Mesenchymal stem cell (in vitro differentiated cells and primary cell): ENCODE results near the gene TYRO3.
"Not testable (repeated sequence)": the region's sequence is repeated elsewhere in the genome, so short reads cannot be mapped to it uniquely, and the experiment has no call there.

Experiments used
- DNase-seq: peaks from one replicate; pipeline ENCODE4 v3.0.0-alpha.2; 2013
- H2AFZ ChIP-seq: one replicate; pipeline ENCODE4 v1.6.1; 2013; ENCODE audit warnings: low read depth, mild to moderate bottlenecking, control low read depth, inconsistent platforms, low read length, moderate library complexity
- H2AK5ac ChIP-seq: 2 replicates; pipeline ENCODE4 v1.6.1; 2013; ENCODE audit warnings: low read length, moderate library complexity, mild to moderate bottlenecking, inconsistent platforms; ENCODE audit not compliant: severe bottlenecking
- H2BK120ac ChIP-seq: one replicate; pipeline ENCODE4 v1.6.1; 2013; ENCODE audit warnings: low read depth, mild to moderate bottlenecking, inconsistent platforms, low read length, moderate library complexity
- H2BK12ac ChIP-seq, 2 experiments: one replicate each; pipeline ENCODE4 v1.6.1; 2013; ENCODE audit warnings: inconsistent platforms in 2 of 2, low read length in 2 of 2, mild to moderate bottlenecking in 2 of 2, moderate library complexity in 2 of 2, control low read depth in 1 of 2
- H2BK15ac ChIP-seq: one replicate; pipeline ENCODE4 v1.6.1; 2013; ENCODE audit warnings: mild to moderate bottlenecking, low read depth, inconsistent platforms; ENCODE audit not compliant: poor library complexity, severe bottlenecking
- H2BK5ac ChIP-seq: 2 replicates; pipeline ENCODE4 v1.6.1; 2013; ENCODE audit warnings: low read depth, mild to moderate bottlenecking, low read length, control low read depth, inconsistent platforms; ENCODE audit not compliant: poor library complexity, severe bottlenecking
- H3K14ac ChIP-seq, 2 experiments: one replicate each; pipeline ENCODE4 v1.6.1; 2013; ENCODE audit warnings: inconsistent platforms in 2 of 2, low read length in 2 of 2, control low read depth in 1 of 2, mild to moderate bottlenecking in 1 of 2, moderate library complexity in 1 of 2
- H3K18ac ChIP-seq, 2 experiments: one replicate each; pipeline ENCODE4 v1.6.1; 2013; ENCODE audit warnings: inconsistent platforms in 2 of 2, low read length in 2 of 2, control low read depth in 1 of 2, low read depth in 1 of 2, mild to moderate bottlenecking in 1 of 2
- H3K23ac ChIP-seq, 2 experiments: one replicate each; pipeline ENCODE4 v1.6.1; 2013; ENCODE audit warnings: inconsistent platforms in 2 of 2, low read length in 2 of 2, mild to moderate bottlenecking in 2 of 2, moderate library complexity in 2 of 2, control low read depth in 1 of 2
- H3K27ac ChIP-seq: 2 replicates; pipeline ENCODE4 v1.5.1; 2013; ENCODE audit warnings: mild to moderate bottlenecking, moderate library complexity, low read length, control low read depth, inconsistent platforms; ENCODE audit not compliant: poor library complexity, severe bottlenecking
- H3K27me3 ChIP-seq, 2 experiments: 2 replicates each; pipeline versions ENCODE4 v1.6.1 to v1.7.0; 2013; ENCODE audit warnings: low read length in 2 of 2, mild to moderate bottlenecking in 2 of 2, moderate library complexity in 2 of 2, control low read depth in 1 of 2, inconsistent platforms in 1 of 2; ENCODE audit not compliant: control insufficient read depth in 1 of 2, insufficient read depth in 1 of 2
- H3K36me3 ChIP-seq, 2 experiments: 2 replicates each; pipeline versions ENCODE4 v1.6.1 to v1.7.0; 2013; ENCODE audit warnings: low read length in 2 of 2, control low read depth in 1 of 2, inconsistent platforms in 1 of 2, low read depth in 1 of 2, mild to moderate bottlenecking in 1 of 2; ENCODE audit not compliant: insufficient read depth in 2 of 2, control insufficient read depth in 1 of 2
- H3K4ac ChIP-seq, 2 experiments: one replicate each; pipeline ENCODE4 v1.6.1; 2013; ENCODE audit warnings: inconsistent platforms in 2 of 2, low read length in 2 of 2, mild to moderate bottlenecking in 2 of 2, moderate library complexity in 2 of 2, control low read depth in 1 of 2, low read depth in 1 of 2
- H3K4me1 ChIP-seq: 2 replicates; pipeline ENCODE4 v1.6.1; 2013; ENCODE audit warnings: low read depth, low read length, control low read depth; ENCODE audit not compliant: control insufficient read depth, insufficient read depth
- H3K4me2 ChIP-seq: 2 replicates; pipeline ENCODE4 v1.6.1; 2013; ENCODE audit warnings: low read length, mild to moderate bottlenecking, inconsistent platforms; ENCODE audit not compliant: poor library complexity, severe bottlenecking
- H3K4me3 ChIP-seq, 2 experiments: 2 replicates each; pipeline versions ENCODE4 v1.5.1 to v1.7.0; 2013; ENCODE audit warnings: low read length in 2 of 2, mild to moderate bottlenecking in 2 of 2, control low read depth in 1 of 2, low read depth in 1 of 2; ENCODE audit not compliant: insufficient read depth in 1 of 2
- H3K79me1 ChIP-seq: replicated peaks from 2 replicates; pipeline ENCODE4 v1.6.1; 2013; ENCODE audit warnings: mild to moderate bottlenecking, control low read depth, low read length, inconsistent platforms; ENCODE audit not compliant: poor library complexity, severe bottlenecking
- H3K9ac ChIP-seq: 2 replicates; pipeline ENCODE4 v1.7.0; 2013; ENCODE audit warnings: mild to moderate bottlenecking, low read length, moderate library complexity
- H3K9me3 ChIP-seq: 2 replicates; pipeline ENCODE4 v1.7.0; 2013; ENCODE audit warnings: mild to moderate bottlenecking, low read length; ENCODE audit not compliant: control insufficient read depth
- H4K8ac ChIP-seq: one replicate; pipeline ENCODE4 v1.6.1; 2013; ENCODE audit warnings: inconsistent platforms, mild to moderate bottlenecking, low read length, moderate library complexity
- H4K91ac ChIP-seq: one replicate; pipeline ENCODE4 v1.6.1; 2013; ENCODE audit warnings: mild to moderate bottlenecking, low read length, inconsistent platforms
- WGBS: methylation state at CpG from one replicate; pipeline ENCODE4 v1.1.7; 2013; ENCODE audit warnings: mixed read lengths; 5-methylcytosine and 5-hydroxymethylcytosine counted together

TYRO3 gene

DNA sequence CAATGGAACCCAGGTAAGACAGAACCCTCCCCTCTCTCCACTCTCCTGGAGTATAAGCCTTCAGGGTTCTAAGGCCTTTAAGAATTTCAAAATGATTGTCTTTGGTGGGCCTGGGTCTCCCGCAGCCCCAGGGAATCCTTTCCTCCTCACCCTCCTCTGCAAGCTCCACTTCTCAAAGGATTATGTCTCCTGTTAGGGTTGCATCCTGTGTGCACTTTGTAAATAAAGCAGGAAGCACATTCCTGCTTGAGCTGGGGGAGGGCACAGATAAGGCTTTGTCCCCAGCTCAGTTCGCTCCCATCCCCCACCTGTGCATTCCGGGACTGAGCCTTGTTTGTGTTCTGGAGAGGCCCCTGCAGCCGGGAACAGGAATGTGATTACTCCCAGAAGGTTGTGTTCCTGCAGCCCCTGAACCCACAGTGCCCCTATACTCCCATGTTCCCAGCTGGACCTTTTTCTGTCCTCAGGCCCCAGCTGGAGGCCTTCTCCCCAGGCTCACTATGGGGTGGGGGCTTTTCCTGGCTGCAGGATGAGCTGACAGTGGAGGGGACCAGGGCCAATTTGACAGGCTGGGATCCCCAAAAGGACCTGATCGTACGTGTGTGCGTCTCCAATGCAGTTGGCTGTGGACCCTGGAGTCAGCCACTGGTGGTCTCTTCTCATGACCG, 9.5 kb downstream of the TYRO3 start:
- H3K18ac ChIP-seq: peak overlapping the region; percentile 87 to 99
- H3K79me1 ChIP-seq: no peaks in the 10 kb centered on the region
- H3K4me2 ChIP-seq: no peak overlapping the region
- no peaks in the 10 kb centered on the region for H3K27me3 ChIP-seq
- H4K91ac ChIP-seq: peak overlapping the region; percentile 99
- no peak overlapping the region for H3K9ac ChIP-seq
- H2BK12ac ChIP-seq: peak overlapping the region; percentile 96 to 99
- no peak overlapping the region for H3K27ac ChIP-seq
- peaks cover 6 to 52% of the 10 kb centered on the region in 2 experiments for H3K36me3 ChIP-seq
- peak overlapping the region; percentile 86 to 94 for H3K4ac ChIP-seq
- H2BK120ac ChIP-seq: peak overlapping the region; percentile 99
- H2AFZ ChIP-seq: peak overlapping the region; percentile 21
- no peak overlapping the region for H3K23ac ChIP-seq
- 39% methylated on average over 8 of the region's 8 CpGs for WGBS
- H3K4me3 ChIP-seq: no peak overlapping the region
- H3K4me1 ChIP-seq: peaks cover 24% of the 10 kb centered on the region
- peak overlapping the region; percentile 98 for H4K8ac ChIP-seq
- H2BK15ac ChIP-seq: peak overlapping the region; percentile 60
- H2BK5ac ChIP-seq: no peak overlapping the region
- no peak overlapping the region for H2AK5ac ChIP-seq
- DNase-seq: peak; percentile 64
- H3K14ac ChIP-seq: peak overlapping the region; percentile 2 to 90
- no peaks in the 10 kb centered on the region for H3K9me3 ChIP-seq

DNA sequence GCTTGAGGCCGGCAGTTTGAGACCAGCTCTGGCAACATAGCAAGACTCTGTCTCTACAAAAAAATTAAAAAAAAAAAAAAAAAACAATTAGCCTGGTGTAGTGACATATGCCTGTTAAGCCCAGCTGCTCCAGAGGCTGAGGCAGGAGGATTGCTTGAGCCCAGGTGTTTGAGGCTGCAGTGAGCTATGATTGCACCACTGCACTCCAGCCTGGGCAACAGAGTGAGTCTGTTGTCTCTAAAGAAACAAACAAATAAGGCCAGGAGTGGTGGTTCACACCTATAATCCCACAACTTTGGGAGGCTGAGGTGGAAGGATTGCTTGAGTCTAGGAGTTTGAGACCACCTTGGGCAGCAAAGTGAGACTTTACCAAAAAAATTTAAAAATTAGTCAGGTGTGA, 10.2 kb downstream of the TYRO3 start:
- not testable (repeated sequence) for H3K14ac ChIP-seq, H4K8ac ChIP-seq, H2AK5ac ChIP-seq, H2BK15ac ChIP-seq, H2BK5ac ChIP-seq, H3K79me1 ChIP-seq, H3K27me3 ChIP-seq, H2AFZ ChIP-seq, DNase-seq, H3K23ac ChIP-seq, H3K27ac ChIP-seq, H3K4me3 ChIP-seq, H3K9ac ChIP-seq, H3K4me2 ChIP-seq, H3K9me3 ChIP-seq
- Histone ChIP-seq H3K4me1 (peaks cover 21% of the 10 kb centered on the region), H4K91ac (peak overlapping the region; percentile 90), H2BK120ac (peak overlapping the region; percentile 54), H2BK12ac (peak overlapping the region; percentile 23 to 96), H3K18ac (peak overlapping the region; percentile 67 to 87), H3K36me3 (peaks cover 7 to 55% of the 10 kb centered on the region in 2 experiments), H3K4ac (peak overlapping the region in 1 of 2 experiments; percentile 69)
- 100% methylated on average over 1 of the region's 1 CpG for WGBS

DNA sequence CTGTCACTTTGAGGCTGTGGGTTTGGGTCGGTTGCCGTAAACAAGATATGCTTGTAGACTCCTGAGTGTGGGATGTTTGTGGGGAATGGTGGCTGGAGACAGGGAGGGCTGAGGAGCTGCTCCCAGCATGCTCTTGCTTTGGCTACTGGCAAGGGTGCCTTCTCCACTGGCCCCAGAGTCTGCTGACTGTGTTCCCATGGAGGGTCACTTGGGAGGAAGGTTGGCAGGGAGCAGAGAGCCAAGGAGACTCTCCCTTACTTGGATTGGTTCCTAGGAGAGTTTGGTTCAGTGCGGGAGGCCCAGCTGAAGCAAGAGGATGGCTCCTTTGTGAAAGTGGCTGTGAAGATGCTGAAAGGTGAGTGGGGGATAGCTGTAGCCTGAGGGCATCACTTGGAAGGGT, 11.8 kb downstream of the TYRO3 start:
- H2BK12ac ChIP-seq: no peak overlapping the region
- peaks cover 13% of the 10 kb centered on the region for H3K4me1 ChIP-seq
- no peak overlapping the region for H3K14ac ChIP-seq
- H2BK120ac ChIP-seq: no peak overlapping the region
- H2BK15ac ChIP-seq: no peak overlapping the region
- H3K9ac ChIP-seq: no peak overlapping the region
- no peak overlapping the region for H3K4ac ChIP-seq
- H3K79me1 ChIP-seq: no peaks in the 10 kb centered on the region
- no peak overlapping the region for H3K18ac ChIP-seq
- H3K4me2 ChIP-seq: no peak overlapping the region
- no peak for DNase-seq
- no peak overlapping the region for H2AK5ac ChIP-seq
- peaks cover 11 to 62% of the 10 kb centered on the region in 2 experiments for H3K36me3 ChIP-seq
- 87% methylated on average over 3 of the region's 3 CpGs for WGBS
- no peak overlapping the region for H4K91ac ChIP-seq
- no peak overlapping the region for H2BK5ac ChIP-seq
- no peaks in the 10 kb centered on the region for H3K9me3 ChIP-seq
- H4K8ac ChIP-seq: no peak overlapping the region
- no peak overlapping the region for H3K27ac ChIP-seq
- H3K23ac ChIP-seq: no peak overlapping the region
- no peak overlapping the region for H2AFZ ChIP-seq
- H3K27me3 ChIP-seq: no peaks in the 10 kb centered on the region
- H3K4me3 ChIP-seq: no peak overlapping the region

DNA sequence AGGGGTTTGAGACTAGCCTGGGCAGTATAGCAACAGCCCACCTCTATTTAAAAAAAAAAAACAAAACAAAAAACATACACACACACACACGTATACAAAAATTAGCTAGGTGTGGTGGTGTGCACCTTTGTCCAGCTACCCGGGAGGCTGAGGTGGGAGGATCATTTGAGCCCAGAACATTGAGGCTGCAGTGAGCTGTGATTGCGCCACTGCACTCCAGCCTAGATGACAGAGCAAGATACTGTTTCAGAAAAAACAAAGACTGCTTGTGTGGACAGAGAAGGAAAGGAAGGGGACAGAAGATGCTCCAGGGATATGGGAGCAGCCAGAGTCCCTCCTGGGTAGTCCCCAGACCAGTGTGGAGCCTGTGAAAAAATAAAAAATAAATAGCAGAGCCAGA, 12.9 kb downstream of the TYRO3 start:
- Histone ChIP-seq H2BK15ac (no peak overlapping the region), H2BK12ac (no peak overlapping the region), H3K27ac (no peak overlapping the region), H3K79me1 (no peaks in the 10 kb centered on the region), H3K18ac (no peak overlapping the region), H2AFZ (no peak overlapping the region), H3K9me3 (no peaks in the 10 kb centered on the region), H3K4me3 (no peak overlapping the region), H4K8ac (no peak overlapping the region), H3K4ac (no peak overlapping the region), H3K36me3 (peaks cover 11 to 62% of the 10 kb centered on the region in 2 experiments), H3K4me2 (no peak overlapping the region), H3K14ac (no peak overlapping the region), H3K27me3 (no peaks in the 10 kb centered on the region), H2AK5ac (no peak overlapping the region), H3K23ac (no peak overlapping the region), H3K4me1 (peaks cover 10% of the 10 kb centered on the region), H2BK120ac (no peak overlapping the region), H2BK5ac (no peak overlapping the region), H4K91ac (no peak overlapping the region), H3K9ac (no peak overlapping the region)
- no peak for DNase-seq
- WGBS: 97% methylated on average over 3 of the region's 3 CpGs
